ENCODE data around the gene SGK2. TPM values are rescaled to one million over a fixed set of nuclear protein-coding genes. Genes with fewer than 3 reads are reported as not detected.

SGK2 gene
- total RNA-seq, 3 donors from 2014 or later, result 60.4 to 207 (median 125) TPM

DNA sequence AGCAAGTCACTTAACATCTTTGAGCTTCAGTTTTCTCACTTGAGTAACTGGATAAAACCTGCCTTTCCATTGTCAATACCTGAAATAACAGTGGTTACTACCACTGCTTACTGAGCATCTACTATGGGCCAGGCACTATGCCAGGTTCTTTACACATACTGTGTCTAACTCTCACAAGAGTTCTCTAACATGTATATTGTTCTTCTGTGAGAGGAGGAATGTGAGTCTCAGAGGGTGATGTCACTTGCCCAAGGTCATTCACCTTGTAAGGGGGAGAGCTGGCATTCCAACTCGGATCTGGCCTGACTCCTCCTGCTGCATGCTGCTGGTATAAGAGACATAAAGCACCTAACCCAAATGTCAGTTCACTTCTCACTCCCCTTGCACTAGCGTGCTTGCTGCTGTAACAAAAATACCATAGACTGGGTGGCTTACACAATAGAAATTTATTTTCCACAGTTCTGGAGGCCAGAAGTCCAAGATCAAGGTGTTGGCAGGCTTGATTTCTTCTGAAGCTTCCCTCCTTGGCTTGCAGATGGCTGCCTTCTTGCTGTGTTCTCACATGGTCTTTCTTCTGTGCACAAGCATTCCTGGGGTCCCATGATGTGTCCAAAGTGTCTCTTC is 21.9 kb upstream of the SGK2 start:
- Histone ChIP-seq H3K4me3 (no peak overlapping the region), H3K9me3 (no peaks in the 10 kb centered on the region), H3K4me1 (ENCODE audit: low read depth) (no peaks in the 10 kb centered on the region), H3K36me3 (ENCODE audit: low read depth) (no peaks in the 10 kb centered on the region)
- no peak for TF ChIP-seq CTCF (IDR thresholded peaks at IDR 0.05)
- ATAC-seq, result no peak
- no peak for DNase-seq
- intact Hi-C loops (cut with DNase I, micrococcal nuclease), result no loop called here

DNA sequence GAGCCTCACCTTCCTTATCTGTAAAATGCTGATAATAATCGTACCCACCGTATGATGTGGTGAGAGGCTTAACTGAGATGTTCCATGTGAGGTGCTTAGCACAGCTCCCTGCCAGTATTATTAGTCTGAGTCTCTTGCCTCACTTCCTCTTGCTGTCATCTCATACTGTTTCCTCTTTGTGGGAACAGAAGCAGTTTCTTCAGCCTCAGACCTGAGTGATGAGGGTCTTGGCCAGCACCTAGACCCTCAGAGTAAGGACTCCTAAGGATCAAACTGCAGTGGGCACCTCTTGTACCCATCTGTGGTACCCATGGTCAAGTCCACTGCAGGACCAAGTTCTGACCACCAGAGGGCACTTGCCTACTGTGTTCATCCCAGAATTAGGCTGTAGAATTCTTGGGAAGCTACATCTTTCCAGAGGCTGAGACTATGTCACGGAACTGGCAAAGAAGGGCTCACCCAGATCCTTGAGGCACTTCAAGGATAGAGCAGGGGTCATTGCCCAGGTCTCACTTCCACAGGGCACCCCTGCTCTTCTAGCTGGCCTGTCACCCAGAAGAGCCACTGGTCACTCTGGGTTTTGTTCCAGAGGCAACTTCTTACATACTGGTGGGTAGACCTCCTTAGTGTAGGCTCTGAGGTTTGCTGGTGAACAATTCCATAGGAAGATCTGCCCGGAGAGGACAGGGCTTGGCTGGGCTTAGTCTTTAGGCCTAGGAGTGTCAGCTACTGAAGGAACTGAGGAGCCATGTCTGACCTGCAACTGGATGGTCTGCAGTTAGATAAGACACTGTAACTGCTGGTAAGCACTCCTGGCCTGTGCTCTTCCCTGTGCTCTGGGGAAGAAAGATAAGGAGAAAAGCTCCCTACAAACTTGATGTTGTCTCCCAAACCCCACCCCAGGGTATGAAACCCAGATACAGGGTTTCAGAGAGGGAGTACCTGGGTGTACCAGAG is 20.6 kb upstream of the SGK2 start:
- peak in 2 of 3 donors; percentile 77 to 91 for DNase-seq
- no peaks in the 10 kb centered on the region for H3K9me3 ChIP-seq
- intact Hi-C loops (cut with DNase I, micrococcal nuclease), result no loop called here
- peak; percentile 74 for ATAC-seq
- no peaks in the 10 kb centered on the region for H3K36me3 ChIP-seq (ENCODE audit: low read depth)
- TF ChIP-seq CTCF (IDR thresholded peaks at IDR 0.05), result peak; percentile 76
- H3K4me1 ChIP-seq (ENCODE audit: low read depth), result no peaks in the 10 kb centered on the region
- H3K4me3 ChIP-seq, result no peak overlapping the region

DNA sequence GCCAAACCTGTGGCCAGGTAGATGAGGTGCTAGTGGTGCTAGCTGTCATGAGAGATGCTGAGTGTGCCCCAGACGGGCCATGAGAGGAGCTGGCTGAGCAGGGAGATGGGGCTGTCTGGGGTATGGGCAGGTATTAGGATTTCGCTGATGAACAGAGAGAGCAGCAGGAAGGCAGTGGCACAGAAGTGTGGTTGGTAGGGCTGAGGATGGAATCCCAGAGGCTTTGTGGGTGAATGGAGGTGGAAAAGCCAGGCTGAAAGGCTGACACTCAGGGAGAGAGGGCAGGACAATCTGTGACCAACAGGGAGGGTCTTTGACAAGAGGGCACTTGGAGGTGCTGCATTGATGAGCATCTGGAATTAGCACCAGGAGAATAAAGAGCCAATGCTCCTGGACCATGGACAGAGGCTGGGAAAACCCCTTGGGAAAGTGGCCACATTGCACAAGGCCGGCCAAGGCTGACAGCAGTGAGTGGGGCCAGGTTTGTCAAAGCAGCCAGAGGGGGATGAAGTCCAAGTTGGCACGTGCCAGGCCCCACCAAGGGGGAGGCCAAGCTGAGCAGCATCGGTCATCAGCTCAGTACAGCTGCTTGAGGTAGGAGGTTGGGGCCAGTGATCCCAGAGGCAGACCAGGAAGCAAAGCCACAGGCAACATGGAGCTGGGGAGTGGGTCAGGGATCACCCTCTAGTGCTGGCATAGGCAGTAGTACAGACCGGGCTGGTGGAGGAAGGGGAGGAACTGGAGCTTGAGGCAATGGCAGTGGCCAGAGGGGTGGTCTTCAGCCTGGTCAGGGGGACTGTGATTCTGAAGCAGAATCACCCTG is 19.7 kb upstream of the SGK2 start:
- H3K4me3 ChIP-seq, result no peak overlapping the region
- TF ChIP-seq CTCF (IDR thresholded peaks at IDR 0.05), result no peak
- no peak for ATAC-seq
- DNase-seq, result no peak
- no peaks in the 10 kb centered on the region for H3K36me3 ChIP-seq (ENCODE audit: low read depth)
- H3K9me3 ChIP-seq, result no peaks in the 10 kb centered on the region
- intact Hi-C loops (cut with DNase I, micrococcal nuclease), result no loop called here
- no peaks in the 10 kb centered on the region for H3K4me1 ChIP-seq (ENCODE audit: low read depth)

DNA sequence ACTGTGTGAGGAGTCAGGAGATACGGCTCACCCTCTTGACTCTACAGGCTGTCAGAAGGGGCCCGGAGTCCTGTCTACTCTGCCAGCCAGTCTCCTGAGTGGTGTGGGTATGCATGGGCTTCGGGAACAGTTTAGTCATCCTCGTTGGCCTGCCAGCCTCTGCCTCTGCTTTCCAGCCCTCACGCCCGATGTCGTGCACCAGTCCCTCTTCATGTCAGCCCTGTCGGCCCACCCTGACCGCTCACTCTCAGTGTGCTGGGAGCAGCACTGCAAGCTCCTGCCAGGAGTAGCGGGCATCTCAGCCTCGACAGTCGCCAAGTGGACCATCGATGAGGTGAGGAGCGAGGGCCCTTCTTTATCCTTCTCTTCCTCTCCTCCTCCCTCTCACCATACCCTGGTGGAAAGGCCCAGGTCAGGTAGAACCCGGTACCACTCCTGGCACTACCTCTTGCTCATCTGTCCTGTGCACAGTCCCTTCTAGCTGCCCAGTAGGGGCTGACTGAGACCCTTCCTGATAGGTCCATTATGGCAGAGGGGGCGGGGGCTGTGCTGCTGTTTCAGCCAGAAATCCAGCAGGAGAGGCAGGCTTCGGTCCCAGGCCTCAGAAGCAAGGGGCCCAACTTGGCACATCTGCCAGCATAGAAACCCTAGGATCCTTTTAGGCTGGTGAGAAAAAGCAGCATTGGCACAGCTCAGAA is 18.7 kb upstream of the SGK2 start:
- DNase-seq, result no peak
- no peak for ATAC-seq
- intact Hi-C loops (cut with DNase I, micrococcal nuclease), result no loop called here
- Histone ChIP-seq H3K36me3 (ENCODE audit: low read depth) (no peaks in the 10 kb centered on the region), H3K9me3 (no peaks in the 10 kb centered on the region), H3K4me3 (no peak overlapping the region), H3K4me1 (ENCODE audit: low read depth) (no peaks in the 10 kb centered on the region)
- no peak for TF ChIP-seq CTCF (IDR thresholded peaks at IDR 0.05)

DNA sequence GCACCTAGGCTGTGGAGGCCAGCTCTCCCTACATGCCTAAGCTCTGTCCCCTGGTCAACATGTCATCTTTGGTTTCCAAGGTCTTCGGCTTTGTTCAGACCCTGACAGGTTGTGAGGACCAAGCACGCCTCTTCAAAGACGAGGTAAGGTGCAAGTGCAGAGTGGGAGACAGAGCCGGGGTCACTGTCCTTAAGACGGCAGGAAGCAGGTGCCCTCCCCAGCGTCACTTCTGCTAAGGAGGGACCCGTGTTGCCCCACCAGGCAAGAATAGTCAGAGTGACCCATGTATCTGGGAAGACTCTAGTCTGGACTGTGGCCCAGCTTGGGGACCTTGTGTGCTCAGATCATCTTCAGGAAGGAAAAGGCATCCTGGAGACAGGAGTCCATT is 18.2 kb upstream of the SGK2 start:
- intact Hi-C loops (cut with DNase I, micrococcal nuclease), result no loop called here
- Histone ChIP-seq H3K4me3 (no peak overlapping the region), H3K36me3 (ENCODE audit: low read depth) (no peaks in the 10 kb centered on the region), H3K4me1 (ENCODE audit: low read depth) (no peaks in the 10 kb centered on the region), H3K9me3 (no peaks in the 10 kb centered on the region)
- ATAC-seq (no peak), DNase-seq (no peak)
- no peak for TF ChIP-seq CTCF (IDR thresholded peaks at IDR 0.05)
